Vagina (tissue), 2 donors: ENCODE data around the gene BEST1. TPM values are rescaled to one million over a fixed set of nuclear protein-coding genes. Genes with fewer than 3 reads are reported as not detected.

Source experiments
- DNase-seq, 2 donors: peaks; one replicate each; pipeline ENCODE4 v3.0.0-alpha.2; 2017; ENCODE audit errors: extremely low spot score in 2 of 2
- H3K27ac ChIP-seq: fragments of 200-600 bp; sonication (generic); one replicate; pipeline ENCODE4 v1.5.1; 2019
- H3K27me3 ChIP-seq: fragments of 200-600 bp; sonication (generic); one replicate; pipeline ENCODE4 v1.5.1; 2019
- H3K36me3 ChIP-seq, 2 donors: fragments of 200-600 bp; sonication (generic); one replicate each; pipeline ENCODE4 v1.5.1; 2017 to 2019
- H3K4me1 ChIP-seq: fragments of 200-600 bp; sonication (generic); one replicate; pipeline ENCODE4 v1.5.1; 2019
- H3K4me3 ChIP-seq, 2 donors: fragments of 200-600 bp; sonication (generic); 1 replicate in 1 of 2; 2 replicates in 1 of 2; pipeline ENCODE4 v1.5.1; 2016 to 2019
- H3K9me3 ChIP-seq: fragments of 200-600 bp; sonication (generic); one replicate; pipeline ENCODE4 v1.5.1; 2019
- CTCF ChIP-seq, 3 experiments: fragments of 450-650 bp in 2 of 3; fragments of 200-600 bp in 1 of 3; sonication (generic) in 1 of 3; IDR thresholded peaks; one replicate each; pipeline ENCODE4 v1.5.1; 2017 to 2019; ENCODE audit warnings: antibody characterized with exemption in 3 of 3, mild to moderate bottlenecking in 2 of 3, moderate library complexity in 2 of 3
- POLR2A ChIP-seq, 2 donors: fragments of 450-650 bp; IDR thresholded peaks; one replicate each; pipeline ENCODE4 v1.6.1; 2017; ENCODE audit warnings: antibody characterized with exemption in 2 of 2, mild to moderate bottlenecking in 2 of 2, moderate library complexity in 2 of 2
- POLR2AphosphoS5 ChIP-seq, 2 donors: sonication (generic); formaldehyde crosslinking; IDR thresholded peaks; one replicate each; pipeline ENCODE4 v1.9.0; 2017; ENCODE audit warnings: antibody characterized with exemption in 2 of 2, mild to moderate bottlenecking in 2 of 2, low read depth in 1 of 2; ENCODE audit not compliant: insufficient read depth in 1 of 2
- intact Hi-C: fragments of 100-400 bp; cut with DNase I; formaldehyde crosslinking; loops from one replicate; pipeline ENCODE4 v1.15.1; 2023
- total RNA-seq: library from RNA; depleted of rRNA; stranded (reverse); fragments of >200 nt; gene quantifications from one replicate; pipeline ENCODE4 v1.2.3, GENCODE V29; 2016

BEST1 gene
- total RNA-seq, 1 donor from 2014 or later: 4.4 TPM

- peak overlapping the region; percentile 95 for H3K27ac ChIP-seq
- no peaks in the 10 kb centered on the region for H3K9me3 ChIP-seq
- TF ChIP-seq POLR2A (IDR thresholded peaks at IDR 0.05) (no peak), POLR2AphosphoS5 (IDR thresholded peaks at IDR 0.05; ENCODE audit: insufficient read depth in 1 of 2, low read depth in 1 of 2) (no peak), CTCF (IDR thresholded peaks at IDR 0.05) (no peak)
- intact Hi-C loops: no loop called here
- H3K27me3 ChIP-seq: no peaks in the 10 kb centered on the region
- H3K36me3 ChIP-seq: peaks cover 0 to 4% of the 10 kb centered on the region in 2 donors
- peaks cover 37% of the 10 kb centered on the region for H3K4me1 ChIP-seq
- H3K4me3 ChIP-seq: peak overlapping the region in 1 of 2 donors; percentile 61
- peak in 1 of 2 donors; percentile 87 for DNase-seq
These were observed 6.3 kb downstream of the BEST1 start for GRCh38 chr11:61956191-61957020.

- Histone ChIP-seq H3K9me3 (no peaks in the 10 kb centered on the region), H3K36me3 (peaks cover 0 to 4% of the 10 kb centered on the region in 2 donors), H3K27me3 (no peaks in the 10 kb centered on the region), H3K27ac (peak overlapping the region; percentile 95), H3K4me3 (no peak overlapping the region), H3K4me1 (peaks cover 44% of the 10 kb centered on the region)
- intact Hi-C loops: no loop called here
- TF ChIP-seq POLR2A (IDR thresholded peaks at IDR 0.05): no peak
- TF ChIP-seq CTCF (IDR thresholded peaks at IDR 0.05): no peak
- TF ChIP-seq POLR2AphosphoS5 (IDR thresholded peaks at IDR 0.05; ENCODE audit: insufficient read depth in 1 of 2, low read depth in 1 of 2): no peak
- DNase-seq: no peak
These were observed 7.0 kb downstream of the BEST1 start for GRCh38 chr11:61957021-61957770.

GRCh38 chr11:61958590-61958989 is 8.4 kb downstream of the BEST1 start:
- intact Hi-C loops: no loop called here
- H3K27me3 ChIP-seq: no peaks in the 10 kb centered on the region
- TF ChIP-seq CTCF (IDR thresholded peaks at IDR 0.05) (no peak), POLR2A (IDR thresholded peaks at IDR 0.05) (no peak), POLR2AphosphoS5 (IDR thresholded peaks at IDR 0.05; ENCODE audit: insufficient read depth in 1 of 2, low read depth in 1 of 2) (no peak)
- H3K9me3 ChIP-seq: no peaks in the 10 kb centered on the region
- no peak overlapping the region for H3K27ac ChIP-seq
- H3K36me3 ChIP-seq: peaks cover 0 to 8% of the 10 kb centered on the region in 2 donors
- peaks cover 58% of the 10 kb centered on the region for H3K4me1 ChIP-seq
- DNase-seq: no peak
- no peak overlapping the region for H3K4me3 ChIP-seq

GRCh38 chr11:61959114-61959513 is 9.0 kb downstream of the BEST1 start:
- peaks cover 0 to 14% of the 10 kb centered on the region in 2 donors for H3K36me3 ChIP-seq
- DNase-seq: no peak

More at GRCh38 chr11:61959114-61959513, 9.0 kb downstream of the BEST1 start:
- Histone ChIP-seq H3K27ac (no peak overlapping the region), H3K27me3 (no peaks in the 10 kb centered on the region), H3K4me3 (no peak overlapping the region), H3K4me1 (peaks cover 63% of the 10 kb centered on the region), H3K9me3 (no peaks in the 10 kb centered on the region)
- intact Hi-C loops: no loop called here
- no peak for TF ChIP-seq POLR2AphosphoS5 (IDR thresholded peaks at IDR 0.05; ENCODE audit: insufficient read depth in 1 of 2, low read depth in 1 of 2)
- TF ChIP-seq POLR2A (IDR thresholded peaks at IDR 0.05): no peak
- TF ChIP-seq CTCF (IDR thresholded peaks at IDR 0.05): no peak
